HepG2 (cell line): Measurements from ENCODE around the gene FUT4. TPM values are rescaled to one million over a fixed set of nuclear protein-coding genes. Genes with fewer than 3 reads are reported as not detected.

Experiments used
- BORCS8-MEF2B ChIP-seq: sonication (generic); formaldehyde crosslinking; IDR thresholded peaks from 2 replicates; pipeline ENCODE4 v1.8.0; 2022; ENCODE audit warnings: mild to moderate bottlenecking, missing genetic modification reagents
- GMEB1 ChIP-seq: sonication (generic); formaldehyde crosslinking; IDR thresholded peaks from 2 replicates; pipeline ENCODE4 v1.5.1; 2020; ENCODE audit warnings: missing genetic modification reagents, mild to moderate bottlenecking, borderline replicate concordance
- HIVEP1 ChIP-seq: sonication (generic); formaldehyde crosslinking; IDR thresholded peaks from 2 replicates; pipeline ENCODE4 v1.4.0; 2020; ENCODE audit warnings: mild to moderate bottlenecking, missing genetic modification reagents
- KAT8 ChIP-seq: IDR thresholded peaks from 2 replicates; pipeline ENCODE4 v1.6.1; 2016; ENCODE audit warnings: missing genetic modification reagents, missing compliant biosample characterization
- KMT2B ChIP-seq: IDR thresholded peaks from 2 replicates; pipeline ENCODE4 v1.6.1; 2016; ENCODE audit warnings: missing genetic modification reagents, missing compliant biosample characterization
- PITX1 ChIP-seq: sonication (generic); formaldehyde crosslinking; IDR thresholded peaks from 2 replicates; pipeline ENCODE4 v1.5.1; 2020; ENCODE audit warnings: mild to moderate bottlenecking, missing genetic modification reagents
- RARG ChIP-seq: sonication (generic); formaldehyde crosslinking; IDR thresholded peaks from 2 replicates; pipeline ENCODE4 v1.4.0; 2020; ENCODE audit warnings: low read depth, mild to moderate bottlenecking, missing genetic modification reagents
- XRCC5 ChIP-seq: fragments of 200-400 bp; formaldehyde crosslinking; optimal IDR thresholded peaks from 2 replicates; pipeline ENCODE3; 2017; ENCODE audit warnings: mild to moderate bottlenecking, low read length
- ZBTB39 ChIP-seq: sonication (generic); formaldehyde crosslinking; IDR thresholded peaks from 2 replicates; pipeline ENCODE4 v1.5.0; 2020; ENCODE audit warnings: missing genetic modification reagents
- ZMYM4 ChIP-seq: sonication (generic); formaldehyde crosslinking; IDR thresholded peaks from 2 replicates; pipeline ENCODE4 v1.8.1; 2023; ENCODE audit warnings: mild to moderate bottlenecking, missing genetic modification reagents
- ZNF12 ChIP-seq: sonication (generic); formaldehyde crosslinking; IDR thresholded peaks from 2 replicates; pipeline ENCODE4 v1.5.0; 2020; ENCODE audit warnings: missing genetic modification reagents
- ZNF121 ChIP-seq: sonication (generic); formaldehyde crosslinking; IDR thresholded peaks from 2 replicates; pipeline ENCODE4 v1.5.0; 2020; ENCODE audit warnings: mild to moderate bottlenecking, missing genetic modification reagents
- ZNF530 ChIP-seq: sonication (generic); formaldehyde crosslinking; IDR thresholded peaks from 2 replicates; pipeline ENCODE4 v1.5.0; 2020; ENCODE audit warnings: low read depth, mild to moderate bottlenecking, missing genetic modification reagents
- ZNF7 ChIP-seq: IDR thresholded peaks from 2 replicates; pipeline ENCODE4 v1.6.1; 2016; ENCODE audit warnings: missing biosample characterization, missing genetic modification reagents
- ZSCAN20 ChIP-seq: sonication (generic); formaldehyde crosslinking; IDR thresholded peaks from 2 replicates; pipeline ENCODE4 v1.4.0; 2020; ENCODE audit warnings: missing genetic modification reagents, mild to moderate bottlenecking, borderline replicate concordance
- polyA plus RNA-seq, 8 experiments: library from polyadenylated mRNA; depleted of rRNA in 3 of 8; stranded (reverse) in 7 of 8; unstranded in 1 of 8; fragments of >200 nt; fragmentation: Illumina TruSeq in 4 of 8; extraction: Trizol in 4 of 8; gene quantifications; 2 replicates each; pipeline versions ENCODE4 v1.2.1 to v1.2.3, GENCODE V29; 2011 to 2016; ENCODE audit warnings: low read depth in 4 of 8, missing spikeins in 1 of 8, mixed read lengths in 1 of 8; ENCODE audit not compliant: insufficient read depth in 1 of 8
- total RNA-seq, 5 experiments: library from RNA; depleted of rRNA; stranded (reverse); fragments of >200 nt; fragmentation: Illumina TruSeq; extraction: Trizol; gene quantifications; 2 replicates each; pipeline ENCODE4 v1.2.3, GENCODE V29; 2016; ENCODE audit warnings: low read depth in 1 of 5
- TF ChIP-seq, protein P1 (sequence below): sonication (generic); formaldehyde crosslinking; IDR thresholded peaks from 2 replicates; pipeline ENCODE4 v1.4.0; 2020; ENCODE audit warnings: missing genetic modification reagents
- TF ChIP-seq, protein P2 (sequence below): sonication (generic); formaldehyde crosslinking; IDR thresholded peaks from 2 replicates; pipeline ENCODE4 v1.5.1; 2020; ENCODE audit warnings: mild to moderate bottlenecking, missing genetic modification reagents, moderate library complexity
- TF ChIP-seq, protein P3 (sequence below): sonication (generic); formaldehyde crosslinking; IDR thresholded peaks from 2 replicates; pipeline ENCODE4 v1.8.0; 2022; ENCODE audit warnings: missing genetic modification reagents, low read depth, mild to moderate bottlenecking, borderline replicate concordance

FUT4 gene
- total and polyA plus RNA-seq, 2 of the 13 experiments (the other 11 are each of a cell fraction or from before 2014, with no cell fraction given), result 0.28 to 0.60 TPM

- TF ChIP-seq, protein P1, sequence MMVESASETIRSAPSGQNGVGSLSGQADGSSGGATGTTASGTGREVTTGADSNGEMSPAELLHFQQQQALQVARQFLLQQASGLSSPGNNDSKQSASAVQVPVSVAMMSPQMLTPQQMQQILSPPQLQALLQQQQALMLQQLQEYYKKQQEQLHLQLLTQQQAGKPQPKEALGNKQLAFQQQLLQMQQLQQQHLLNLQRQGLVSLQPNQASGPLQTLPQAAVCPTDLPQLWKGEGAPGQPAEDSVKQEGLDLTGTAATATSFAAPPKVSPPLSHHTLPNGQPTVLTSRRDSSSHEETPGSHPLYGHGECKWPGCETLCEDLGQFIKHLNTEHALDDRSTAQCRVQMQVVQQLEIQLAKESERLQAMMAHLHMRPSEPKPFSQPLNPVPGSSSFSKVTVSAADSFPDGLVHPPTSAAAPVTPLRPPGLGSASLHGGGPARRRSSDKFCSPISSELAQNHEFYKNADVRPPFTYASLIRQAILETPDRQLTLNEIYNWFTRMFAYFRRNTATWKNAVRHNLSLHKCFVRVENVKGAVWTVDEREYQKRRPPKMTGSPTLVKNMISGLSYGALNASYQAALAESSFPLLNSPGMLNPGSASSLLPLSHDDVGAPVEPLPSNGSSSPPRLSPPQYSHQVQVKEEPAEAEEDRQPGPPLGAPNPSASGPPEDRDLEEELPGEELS (CRISPR knock-in tag), result no peak
- TF ChIP-seq ZMYM4, result peak; percentile 36; the same call in 1 of the 2 replicates
- TF ChIP-seq RARG (CRISPR knock-in tag), result no peak
- TF ChIP-seq BORCS8-MEF2B, result peak; percentile 57; the same call in 1 of the 2 replicates
- no peak for TF ChIP-seq ZNF12 (CRISPR knock-in tag)
- no peak for TF ChIP-seq ZBTB39
- peak; percentile 33; the same call in 1 of the 2 replicates for TF ChIP-seq PITX1
- peak; percentile 39; the same call in 1 of the 2 replicates for TF ChIP-seq GMEB1
- TF ChIP-seq KMT2B (CRISPR knock-in tag), result peak; percentile 18; the same call in 1 of the 2 replicates
- no peak for TF ChIP-seq XRCC5
- TF ChIP-seq, protein P2, sequence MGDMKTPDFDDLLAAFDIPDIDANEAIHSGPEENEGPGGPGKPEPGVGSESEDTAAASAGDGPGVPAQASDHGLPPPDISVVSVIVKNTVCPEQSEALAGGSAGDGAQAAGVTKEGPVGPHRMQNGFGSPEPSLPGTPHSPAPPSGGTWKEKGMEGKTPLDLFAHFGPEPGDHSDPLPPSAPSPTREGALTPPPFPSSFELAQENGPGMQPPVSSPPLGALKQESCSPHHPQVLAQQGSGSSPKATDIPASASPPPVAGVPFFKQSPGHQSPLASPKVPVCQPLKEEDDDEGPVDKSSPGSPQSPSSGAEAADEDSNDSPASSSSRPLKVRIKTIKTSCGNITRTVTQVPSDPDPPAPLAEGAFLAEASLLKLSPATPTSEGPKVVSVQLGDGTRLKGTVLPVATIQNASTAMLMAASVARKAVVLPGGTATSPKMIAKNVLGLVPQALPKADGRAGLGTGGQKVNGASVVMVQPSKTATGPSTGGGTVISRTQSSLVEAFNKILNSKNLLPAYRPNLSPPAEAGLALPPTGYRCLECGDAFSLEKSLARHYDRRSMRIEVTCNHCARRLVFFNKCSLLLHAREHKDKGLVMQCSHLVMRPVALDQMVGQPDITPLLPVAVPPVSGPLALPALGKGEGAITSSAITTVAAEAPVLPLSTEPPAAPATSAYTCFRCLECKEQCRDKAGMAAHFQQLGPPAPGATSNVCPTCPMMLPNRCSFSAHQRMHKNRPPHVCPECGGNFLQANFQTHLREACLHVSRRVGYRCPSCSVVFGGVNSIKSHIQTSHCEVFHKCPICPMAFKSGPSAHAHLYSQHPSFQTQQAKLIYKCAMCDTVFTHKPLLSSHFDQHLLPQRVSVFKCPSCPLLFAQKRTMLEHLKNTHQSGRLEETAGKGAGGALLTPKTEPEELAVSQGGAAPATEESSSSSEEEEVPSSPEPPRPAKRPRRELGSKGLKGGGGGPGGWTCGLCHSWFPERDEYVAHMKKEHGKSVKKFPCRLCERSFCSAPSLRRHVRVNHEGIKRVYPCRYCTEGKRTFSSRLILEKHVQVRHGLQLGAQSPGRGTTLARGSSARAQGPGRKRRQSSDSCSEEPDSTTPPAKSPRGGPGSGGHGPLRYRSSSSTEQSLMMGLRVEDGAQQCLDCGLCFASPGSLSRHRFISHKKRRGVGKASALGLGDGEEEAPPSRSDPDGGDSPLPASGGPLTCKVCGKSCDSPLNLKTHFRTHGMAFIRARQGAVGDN (CRISPR knock-in tag), result peak; percentile 94
- no peak for TF ChIP-seq ZNF7
- TF ChIP-seq ZNF530 (CRISPR knock-in tag), result no peak
- TF ChIP-seq ZSCAN20 (CRISPR knock-in tag), result 0 out of 2 replicates have a peak, but pooled peaks have one; percentile 66
- TF ChIP-seq ZNF121 (CRISPR knock-in tag), result 0 out of 2 replicates have a peak, but pooled peaks have one; percentile 27
- 0 out of 2 replicates have a peak, but pooled peaks have one; percentile 21 for TF ChIP-seq HIVEP1
- TF ChIP-seq, protein P3, sequence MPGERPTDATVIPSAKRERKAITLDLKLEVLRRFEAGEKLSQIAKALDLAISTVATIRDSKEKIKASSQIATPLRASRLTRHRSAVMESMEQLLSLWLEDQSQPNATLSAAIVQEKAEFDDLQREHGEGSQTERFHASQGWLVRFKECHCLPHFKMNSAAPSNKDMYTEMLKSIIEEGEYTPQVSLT (CRISPR knock-in tag), result no peak
- TF ChIP-seq KAT8 (CRISPR knock-in tag), result peak; percentile 43; the same call in 1 of the 2 replicates
Measured at GRCh38 chr11:94543695-94544645, at the start of gene FUT4 (continued).
